GM10266 (cell line): ENCODE results near the gene WWC1.

Experiments used
- DNase-seq: peaks from one replicate; pipeline ENCODE4 v3.0.0; 2012; ENCODE audit errors: extremely low spot score
- CTCF ChIP-seq: IDR thresholded peaks from 2 replicates; pipeline ENCODE4 v1.5.1; 2012; ENCODE audit warnings: mild to moderate bottlenecking, low read depth; ENCODE audit not compliant: control insufficient read depth, insufficient read depth; ENCODE audit errors: missing control alignments

Gene WWC1

GRCh38 chr5:168296682-168297081 lies 5.2 kb downstream of the WWC1 start:
- DNase-seq = no peak
- TF ChIP-seq CTCF = no peak

- TF ChIP-seq CTCF = no peak
- no peak for DNase-seq
These were observed 7.5 kb downstream of the WWC1 start for GRCh38 chr5:168298949-168299348.

GRCh38 chr5:168299372-168299771 lies 7.9 kb downstream of the WWC1 start:
- TF ChIP-seq CTCF = no peak
- DNase-seq = no peak

- no peak for DNase-seq
These were observed 9.1 kb downstream of the WWC1 start for GRCh38 chr5:168300326-168301182.

GRCh38 chr5:168301593-168302390 lies 10.3 kb downstream of the WWC1 start:
- no peak for DNase-seq
- no peak for TF ChIP-seq CTCF

More at GRCh38 chr5:168300326-168301182, 9.1 kb downstream of the WWC1 start:
- TF ChIP-seq CTCF = no peak

- no peak for DNase-seq
- no peak for TF ChIP-seq CTCF
These were observed 11.3 kb downstream of the WWC1 start for GRCh38 chr5:168302785-168303184.

GRCh38 chr5:168303393-168304025 lies 12.1 kb downstream of the WWC1 start:
- TF ChIP-seq CTCF = no peak
- no peak for DNase-seq
